LoVo (cell line): ENCODE data around the gene FRMD5.
"Not testable (repeated sequence)": the region's sequence is repeated elsewhere in the genome, so short reads cannot be mapped to it uniquely, and the experiment has no call there.

ENCODE experiments used
- DNase-seq: peaks from one replicate; pipeline ENCODE4 v3.0.0-alpha.2; 2016; ENCODE audit warnings: low spot score

FRMD5 gene

DNA sequence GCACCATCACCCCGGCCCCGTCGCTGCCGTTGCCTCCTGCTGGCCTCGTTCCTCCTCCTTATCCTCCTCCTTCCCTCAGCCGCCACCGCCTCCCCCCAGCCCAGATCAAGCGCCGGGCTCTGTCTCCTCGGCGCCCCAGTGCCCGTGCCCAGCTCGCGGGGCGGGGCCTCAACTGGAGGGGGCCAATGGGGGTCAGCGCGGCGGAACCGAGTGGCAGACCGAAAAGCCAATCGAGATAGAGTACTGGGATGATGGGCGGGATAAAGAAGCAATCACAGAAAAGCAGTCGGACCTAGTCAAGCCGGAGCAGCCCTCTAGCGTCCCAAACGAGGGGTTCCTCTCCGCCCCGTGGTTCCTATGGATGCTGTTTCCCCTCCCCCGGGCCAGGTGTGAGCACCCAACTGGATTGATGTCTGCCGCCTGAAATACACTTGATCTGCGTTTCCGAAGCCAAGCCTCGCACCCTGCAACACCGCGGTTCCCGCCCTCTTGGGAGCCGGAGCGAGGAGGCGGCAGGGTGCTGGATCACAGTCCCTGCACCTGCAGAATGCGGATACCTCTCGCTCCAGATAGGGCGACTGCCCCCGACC lies at the start of gene FRMD5:
Gene FRMD5 (minus strand): TSS at position 121 of the 590 bp plus-strand sequence.
- DNase-seq: peak; percentile 98

DNA sequence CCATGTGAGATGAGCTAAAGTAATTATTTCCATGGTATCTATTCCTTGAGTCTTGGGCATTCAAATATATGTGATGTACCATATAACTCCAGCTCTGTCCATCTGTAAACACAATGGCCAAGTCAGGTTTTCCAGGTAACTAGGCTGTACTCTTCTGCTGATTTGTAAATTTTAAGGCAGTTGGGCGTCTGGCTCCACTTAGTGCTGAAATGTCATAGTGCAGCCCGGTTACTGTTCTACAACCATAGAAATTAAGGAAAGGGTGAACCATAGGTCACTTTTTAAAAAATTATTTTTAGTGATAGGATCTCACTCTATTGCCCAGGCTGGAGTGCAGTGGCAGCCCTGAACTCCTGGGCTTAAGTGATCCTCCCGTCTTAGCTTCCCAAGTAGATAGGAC lies 48.8 kb upstream of the FRMD5 start:
- DNase-seq: no peak

DNA sequence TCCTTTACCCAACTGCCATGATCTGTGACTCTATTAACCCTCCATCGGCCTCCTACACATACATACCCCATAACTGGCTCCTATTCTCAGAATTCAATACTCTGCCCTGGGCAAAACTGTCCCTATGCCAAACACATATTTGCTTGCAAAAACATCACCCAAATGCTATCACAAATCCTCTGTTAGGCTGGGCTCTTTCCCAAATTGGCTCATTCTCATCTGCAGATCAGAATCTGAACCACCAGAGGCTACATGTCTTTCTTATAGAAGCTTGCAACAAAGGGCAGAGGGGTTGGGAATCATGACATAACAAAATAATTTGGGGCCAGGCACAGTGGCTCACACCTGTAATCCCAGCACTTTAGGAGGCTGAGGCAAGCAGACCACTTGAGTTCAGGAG lies 48.1 kb upstream of the FRMD5 start:
- DNase-seq: no peak

DNA sequence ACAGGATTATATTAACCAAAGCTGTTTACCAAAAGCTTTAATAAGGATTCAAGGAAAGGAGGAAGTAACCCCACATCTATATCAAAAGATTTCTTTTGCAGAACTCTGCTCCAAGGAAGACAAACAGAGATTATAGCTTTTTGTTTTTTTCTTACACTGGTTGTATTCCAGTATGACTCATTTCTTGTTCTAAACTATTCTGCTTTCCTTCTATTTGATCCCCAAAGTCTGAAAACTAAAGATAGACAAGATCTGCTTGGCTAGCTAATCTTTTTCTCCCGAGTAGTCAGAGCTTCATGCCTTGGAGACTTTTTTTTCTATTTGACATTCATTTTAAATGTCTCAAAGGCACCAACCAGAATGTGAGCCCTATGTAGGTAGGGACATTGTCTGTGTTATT lies 36.8 kb upstream of the FRMD5 start:
- no peak for DNase-seq

DNA sequence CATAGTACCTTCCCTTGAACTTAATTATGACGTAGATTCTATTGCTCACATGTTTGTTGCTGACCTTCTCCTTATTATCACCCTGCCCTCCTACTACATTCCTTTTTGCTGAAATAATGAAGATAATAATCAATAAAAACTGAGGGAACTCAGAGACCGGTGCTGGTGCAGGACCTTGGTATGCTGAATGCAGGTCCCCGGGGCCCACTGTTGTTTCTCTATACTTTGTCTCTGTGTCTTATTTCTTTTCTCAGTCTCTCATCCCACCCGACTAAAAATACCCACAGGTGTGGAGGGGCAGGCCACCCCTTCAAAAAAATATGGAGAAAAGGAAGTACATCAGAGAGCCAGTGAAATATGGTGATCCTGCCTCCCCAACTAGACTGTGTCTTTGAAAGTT lies 34.2 kb upstream of the FRMD5 start:
- DNase-seq: not testable (repeated sequence)

DNA sequence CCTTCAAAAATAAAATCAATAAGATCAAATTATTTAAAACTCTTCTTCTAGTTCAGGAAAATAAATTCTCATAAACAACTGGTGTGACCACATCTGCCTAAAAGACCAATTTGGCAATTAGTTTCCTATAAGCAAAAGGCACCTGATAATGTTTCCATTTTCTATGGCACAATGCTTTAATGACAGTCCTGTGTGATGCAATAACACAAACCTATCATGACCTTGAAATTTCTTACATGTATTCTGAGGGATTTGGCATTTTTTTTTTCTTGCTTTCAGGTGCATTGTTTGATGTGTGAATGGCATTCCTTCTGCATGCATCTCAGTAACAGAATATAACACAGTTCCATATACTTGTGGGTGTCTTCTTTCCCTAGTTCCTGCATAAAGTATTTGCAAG lies 32.5 kb upstream of the FRMD5 start:
- DNase-seq: no peak

DNA sequence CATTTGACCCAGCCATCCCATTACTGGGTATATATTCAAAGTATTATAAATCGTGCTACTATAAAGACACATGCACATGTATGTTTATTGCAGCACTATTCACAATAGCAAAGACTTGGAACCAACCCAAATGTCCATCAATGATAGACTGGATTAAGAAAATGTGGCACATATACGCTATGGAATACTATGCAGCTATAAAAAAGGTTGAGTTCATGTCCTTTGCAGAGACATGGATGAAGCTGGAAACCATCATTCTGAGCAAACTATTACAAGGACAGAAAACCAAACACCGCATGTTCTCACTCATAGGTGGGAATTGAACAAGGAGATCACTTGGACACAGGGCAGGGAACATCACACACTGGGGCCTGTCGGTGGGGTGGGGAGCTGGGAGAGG lies 31.9 kb upstream of the FRMD5 start:
- not testable (repeated sequence) for DNase-seq

DNA sequence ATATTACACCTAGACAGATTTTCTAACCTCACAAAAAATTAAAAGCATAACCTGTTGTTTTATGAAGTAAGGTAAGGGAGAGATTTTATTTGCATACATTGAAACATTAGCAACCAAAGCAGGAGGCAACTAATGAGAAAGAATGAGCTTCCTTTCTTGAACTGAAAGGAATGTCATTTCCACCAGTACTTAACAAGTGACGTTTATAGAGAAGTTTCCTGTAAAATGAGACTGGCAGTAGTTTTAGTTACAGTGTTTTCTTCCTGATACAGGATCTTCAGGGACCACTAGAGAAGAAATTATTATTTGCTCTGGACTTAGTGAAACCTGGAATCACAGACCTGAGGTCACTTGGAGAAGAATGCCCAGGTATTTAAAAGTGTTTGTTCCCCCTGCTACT lies 27.4 kb upstream of the FRMD5 start:
- no peak for DNase-seq

DNA sequence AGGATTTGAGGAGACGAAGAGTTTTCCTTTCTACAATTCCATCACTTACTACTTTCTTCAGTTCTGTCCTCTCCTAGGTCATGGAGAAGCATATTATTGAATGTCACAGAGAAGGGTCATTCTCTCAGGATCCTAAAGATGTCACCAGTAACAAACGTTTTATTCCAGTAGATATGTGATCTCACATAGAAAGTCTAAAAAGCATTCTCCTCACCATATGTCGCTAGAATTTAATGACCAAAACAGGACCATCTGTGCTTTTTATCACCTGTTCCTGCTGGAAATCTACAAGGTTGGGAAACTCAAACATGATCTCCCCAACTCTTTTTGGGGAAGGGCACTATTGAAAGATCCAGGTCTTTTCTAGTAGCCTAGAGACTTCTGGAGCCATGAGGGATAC lies 24.0 kb upstream of the FRMD5 start:
- DNase-seq: no peak

DNA sequence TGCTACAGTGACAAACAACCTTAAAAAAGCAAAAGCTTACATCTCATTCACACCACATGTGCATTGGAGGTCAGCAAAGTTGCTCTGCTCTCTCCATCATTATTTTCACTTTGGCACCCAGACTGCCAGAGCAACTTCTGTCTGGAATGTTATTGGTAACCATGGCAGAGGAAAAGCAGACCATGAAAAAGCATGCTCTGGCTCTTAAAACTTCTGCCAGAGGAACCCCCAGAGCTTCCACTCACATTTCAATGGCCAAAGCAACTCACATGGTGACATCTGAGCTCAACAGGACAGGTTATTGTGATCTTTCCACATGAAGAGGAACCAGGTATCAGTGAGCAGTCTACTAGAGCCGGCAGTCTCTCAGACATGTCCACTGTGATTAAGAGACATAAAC lies 21.9 kb upstream of the FRMD5 start:
- no peak for DNase-seq

DNA sequence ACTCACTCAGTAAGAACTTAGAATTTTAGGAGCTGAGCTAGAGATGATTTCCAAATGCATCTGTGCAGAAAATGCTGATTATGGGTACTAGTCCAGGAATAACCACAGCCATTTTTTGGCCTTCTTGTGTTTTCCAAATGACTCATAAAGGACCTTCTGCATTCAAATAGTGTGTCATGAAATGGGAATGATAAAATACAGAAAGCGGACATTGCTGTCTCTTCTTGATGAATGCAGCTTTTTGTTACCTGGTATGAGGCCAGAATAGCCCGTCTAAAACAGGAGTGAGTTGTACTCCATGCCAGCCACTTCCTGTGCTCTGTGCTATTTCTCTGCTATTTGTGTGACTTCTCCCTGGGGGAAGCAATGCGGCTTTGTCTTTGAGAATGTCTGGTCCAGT lies 20.5 kb upstream of the FRMD5 start:
- no peak for DNase-seq

DNA sequence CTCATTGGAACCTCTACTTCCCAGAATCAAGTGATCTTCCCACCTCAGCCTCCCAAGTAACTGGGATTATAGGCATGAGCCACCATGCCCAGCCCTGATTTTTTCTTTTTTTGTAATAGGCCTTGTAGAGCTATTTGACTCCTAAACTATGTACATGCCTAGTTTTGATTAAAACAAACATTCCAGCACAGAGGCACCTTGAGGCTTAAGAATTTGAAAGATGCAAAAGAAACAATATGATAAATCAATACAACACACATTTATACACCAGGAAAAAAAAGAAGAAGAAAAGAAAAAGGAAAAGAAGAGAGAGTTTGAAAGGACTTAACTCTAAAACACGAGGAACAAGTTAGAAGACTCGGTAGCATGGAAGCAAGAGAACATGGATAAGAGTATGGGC lies 13.9 kb upstream of the FRMD5 start:
- no peak for DNase-seq

DNA sequence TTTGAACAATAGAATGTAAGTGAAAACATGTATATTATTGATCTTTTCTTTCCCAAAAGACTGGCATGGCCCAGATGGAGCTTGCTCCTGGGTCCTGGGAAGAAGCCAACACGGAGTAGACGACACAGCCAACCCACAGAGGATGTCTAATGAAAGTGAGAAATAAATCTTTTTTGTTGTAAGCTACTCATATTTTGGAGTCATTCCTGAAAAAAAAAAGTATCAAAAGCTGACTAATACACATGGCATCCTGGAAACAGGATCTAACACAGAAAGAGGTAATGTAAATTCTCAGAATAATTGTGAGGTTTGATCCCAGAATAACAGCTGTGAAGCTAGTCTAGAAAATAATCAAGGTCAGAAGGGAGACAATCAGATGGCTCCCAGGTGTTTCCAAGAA lies 12.6 kb upstream of the FRMD5 start:
- no peak for DNase-seq

DNA sequence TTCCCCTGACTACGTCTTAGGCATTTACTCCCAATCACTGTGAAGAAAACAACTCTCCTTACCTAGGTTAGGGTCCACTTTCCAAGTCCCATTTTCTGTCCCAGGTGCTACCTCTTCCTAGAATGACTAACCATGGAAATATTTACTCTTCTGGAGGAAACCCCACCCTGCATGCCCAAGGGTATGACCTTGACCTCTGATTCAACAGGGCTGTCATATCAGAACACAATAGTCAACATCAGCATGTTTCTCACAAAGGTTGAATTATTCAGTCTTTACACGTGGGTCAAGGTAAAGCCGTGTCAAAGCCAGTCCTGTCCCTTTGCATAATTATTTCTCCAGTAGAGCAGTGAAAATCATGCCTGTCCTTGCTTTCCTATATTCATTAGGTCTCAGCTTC lies 4.3 kb upstream of the FRMD5 start:
- DNase-seq: peak; percentile 47

DNA sequence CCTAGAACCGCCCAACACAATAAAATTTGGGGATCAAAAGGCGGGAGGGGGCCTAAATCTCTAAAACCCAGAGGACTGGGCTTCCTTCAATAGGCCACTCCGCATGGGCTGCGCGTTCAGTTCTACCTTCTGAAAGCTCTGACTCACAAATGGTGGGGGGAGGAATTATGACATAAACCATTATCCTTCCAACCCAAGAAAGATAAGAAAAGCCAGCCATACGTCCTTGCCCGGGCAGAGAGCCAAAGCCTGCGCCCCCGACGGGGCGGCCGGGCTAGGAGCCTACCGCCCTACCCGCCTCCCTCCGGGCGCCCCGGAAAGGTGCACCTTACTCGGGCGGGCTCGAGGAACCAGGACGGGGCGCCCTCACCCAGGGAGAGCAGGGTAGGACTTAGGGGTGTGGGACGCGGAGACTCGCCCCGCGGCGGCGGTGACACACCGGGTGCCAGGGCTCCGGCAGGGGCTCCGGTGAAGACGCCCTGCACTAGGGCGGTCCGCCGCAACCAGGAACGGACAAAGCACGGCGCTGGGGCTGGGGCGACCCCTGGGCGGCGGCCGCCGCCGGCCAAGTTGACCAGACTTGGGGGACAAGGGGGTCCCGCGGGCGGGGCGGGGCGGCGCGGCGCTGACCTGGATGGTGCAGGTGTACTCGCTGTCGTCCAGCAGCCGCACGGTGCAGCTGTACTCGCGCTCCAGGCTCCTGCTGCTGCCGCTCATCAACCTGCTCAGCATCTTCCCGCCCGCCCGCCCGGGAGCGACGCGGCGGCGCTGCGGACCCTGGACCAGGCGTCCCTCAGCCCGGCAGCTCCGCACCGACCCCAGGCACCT lies 534 bp downstream of the FRMD5 start:
- DNase-seq: peak; percentile 84

DNA sequence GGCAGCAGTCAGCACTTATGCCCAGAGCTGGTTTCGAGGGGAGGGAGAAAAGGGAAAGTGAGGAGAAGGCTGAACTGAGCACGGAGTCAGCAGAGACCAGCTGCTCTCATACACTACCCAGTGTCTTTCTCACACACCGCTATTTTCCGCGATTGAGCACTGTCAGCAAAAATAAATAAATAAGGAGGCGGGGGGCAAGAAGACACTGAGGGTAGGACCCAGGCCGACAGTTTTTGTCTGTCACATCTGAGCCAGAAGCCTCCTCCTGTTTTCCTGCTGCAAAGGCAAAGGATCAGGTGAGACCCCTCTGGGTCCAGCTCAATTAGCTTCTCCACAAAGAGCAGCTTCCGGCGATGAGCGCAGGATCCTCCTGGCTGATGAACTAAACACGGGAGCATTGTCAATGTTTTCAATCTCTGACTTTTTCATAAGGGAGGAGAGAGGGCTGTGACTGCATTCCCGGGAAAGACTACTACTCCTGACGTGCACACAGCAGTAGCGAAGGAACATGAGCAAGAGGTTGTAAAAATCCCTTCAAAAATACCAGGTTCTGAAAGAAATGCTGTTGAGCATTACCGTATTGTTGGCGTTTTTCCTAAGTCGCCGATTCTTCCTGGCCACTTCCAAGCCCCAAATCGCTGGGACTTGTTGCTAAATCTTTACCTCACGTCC lies 1.3 kb downstream of the FRMD5 start:
- peak; percentile 9 for DNase-seq

DNA sequence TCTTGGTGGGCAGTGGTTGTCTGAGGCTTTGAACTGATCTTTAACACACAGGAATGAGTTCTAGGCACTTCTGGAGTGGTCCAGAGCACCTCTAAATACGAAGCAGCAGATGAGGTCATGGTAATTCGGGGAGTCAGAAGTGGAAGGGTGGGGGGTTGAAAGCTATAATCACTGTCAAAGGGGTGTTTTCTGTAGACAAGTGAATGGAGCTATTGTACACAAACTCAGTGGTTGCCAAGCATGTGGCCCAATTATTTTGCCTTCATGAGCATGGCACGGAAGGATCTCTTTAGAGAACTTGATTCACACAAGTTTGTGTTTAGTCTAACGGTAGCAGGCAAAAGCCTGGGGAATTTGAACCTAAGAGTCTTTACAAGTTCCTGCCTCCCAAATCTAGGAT lies 6.3 kb downstream of the FRMD5 start:
- DNase-seq: no peak

DNA sequence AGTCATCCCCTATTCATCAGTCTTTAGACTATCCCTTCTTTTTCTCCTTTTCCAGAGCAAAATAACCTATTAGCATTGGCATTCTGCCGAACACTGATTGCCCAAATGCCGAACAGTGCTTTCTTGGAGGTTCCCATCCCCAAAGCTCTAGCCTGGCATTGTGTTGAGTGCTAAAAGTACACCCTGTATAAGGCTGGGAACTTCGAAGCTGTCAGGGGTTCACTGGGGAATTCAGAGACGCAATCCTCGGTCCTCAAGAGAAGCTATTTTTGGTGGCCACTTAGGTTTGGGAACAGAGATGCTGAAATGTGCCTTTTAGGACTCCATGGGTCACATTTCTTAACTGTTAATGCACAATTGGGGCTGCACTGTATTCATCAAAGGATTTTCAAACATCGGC lies 8.4 kb downstream of the FRMD5 start:
- DNase-seq: no peak

DNA sequence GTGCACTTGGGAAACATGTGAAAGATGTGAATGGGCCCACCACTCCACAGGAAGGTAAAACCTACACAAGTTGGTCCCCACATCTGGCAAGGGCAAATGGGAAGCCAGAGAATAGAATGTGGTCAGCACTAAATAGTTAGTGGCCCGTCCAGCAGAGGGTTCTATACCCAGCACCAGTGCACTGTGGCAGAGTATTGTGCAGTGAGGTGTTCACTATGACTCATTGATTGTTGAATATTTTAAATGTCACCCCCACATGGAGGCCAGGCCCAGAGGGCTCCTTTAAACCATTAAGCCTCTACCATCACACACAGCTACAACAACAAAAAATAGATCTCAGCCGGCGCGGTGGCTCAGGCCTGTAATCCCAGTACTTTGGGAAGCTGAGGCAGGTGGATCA lies 11.7 kb downstream of the FRMD5 start:
- no peak for DNase-seq

DNA sequence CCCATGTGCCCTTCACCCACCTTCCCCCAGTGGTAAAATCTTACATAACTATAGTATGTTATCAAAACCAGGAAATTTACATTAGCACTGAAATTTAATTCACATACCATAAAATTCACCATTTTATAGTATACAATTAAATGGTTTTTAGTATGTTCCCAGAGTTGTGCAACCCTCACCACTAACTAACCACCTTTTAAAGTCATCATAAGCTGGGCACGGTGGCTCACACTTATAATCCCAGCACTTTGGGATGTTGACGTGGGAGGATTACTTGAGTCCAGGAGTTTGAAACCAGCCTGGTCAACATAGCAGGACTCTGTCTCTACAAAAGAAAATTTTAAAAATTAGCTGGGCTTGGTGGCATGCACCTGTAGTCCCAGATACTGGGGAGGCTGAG lies 13.7 kb downstream of the FRMD5 start:
- DNase-seq: no peak

DNA sequence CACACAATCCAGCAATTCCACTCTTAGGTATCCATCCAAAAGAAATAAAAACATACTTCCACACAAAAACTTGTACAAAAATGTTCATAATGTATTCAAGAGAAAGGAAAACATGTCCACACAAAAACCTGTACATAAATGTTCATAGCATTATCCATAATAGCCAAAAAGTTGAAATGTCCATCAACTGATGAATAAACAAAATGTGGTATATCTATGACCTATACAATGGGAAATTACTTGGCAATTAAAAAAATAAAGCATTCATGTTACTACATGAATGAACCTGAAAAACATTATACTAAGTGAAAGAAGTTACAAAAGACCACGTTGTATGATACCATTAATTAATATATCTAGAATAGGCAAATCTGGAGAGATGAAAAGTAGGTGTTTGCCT lies 17.9 kb downstream of the FRMD5 start:
- DNase-seq: no peak

DNA sequence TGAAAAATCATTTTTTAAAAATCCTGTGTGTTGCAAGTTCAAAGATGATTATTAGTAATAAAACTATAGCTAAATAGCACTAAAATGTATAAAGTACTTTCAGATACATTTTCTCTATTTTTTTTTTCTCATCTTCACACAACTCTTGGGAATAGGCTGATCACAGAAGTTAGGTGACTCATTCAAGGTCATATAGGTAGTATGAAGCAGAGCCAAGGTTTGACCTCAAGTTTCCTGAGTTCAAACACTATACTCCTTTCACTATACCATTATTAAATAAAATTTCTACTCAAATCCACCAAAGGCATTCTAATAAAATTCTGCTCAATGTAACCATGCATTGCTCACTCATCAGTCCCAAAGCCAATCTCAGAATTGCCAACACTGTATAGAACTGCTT lies 21.3 kb downstream of the FRMD5 start:
- no peak for DNase-seq

DNA sequence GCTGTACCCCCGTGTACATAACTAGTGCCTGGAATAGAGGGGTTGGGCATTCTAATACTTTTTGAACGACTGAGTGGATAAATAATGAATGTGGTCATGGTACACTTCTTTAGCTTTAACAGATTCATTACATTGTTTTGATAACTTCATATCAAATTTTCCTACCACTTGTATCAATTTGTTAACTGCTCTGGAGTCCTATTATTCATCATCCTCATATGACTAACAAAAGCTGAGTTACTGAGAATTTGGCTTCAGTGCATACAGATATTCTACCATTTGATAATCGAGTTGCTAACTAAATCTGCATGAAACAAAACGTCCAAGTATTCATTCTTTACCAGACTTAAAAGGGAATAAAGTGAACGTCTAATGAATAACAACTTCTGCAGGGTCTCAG lies 31.7 kb downstream of the FRMD5 start:
- no peak for DNase-seq
